Activated B cell treated with CpG ODN at 0.5 μM for 24 hours (primary cell): ENCODE data around the gene SELE. TPM values are rescaled to one million over a fixed set of nuclear protein-coding genes. Genes with fewer than 3 reads are reported as not detected.
A peak's percentile ranks its signal among the peaks of the same experiment; 100 is the strongest.

Experiments
- ATAC-seq: fragments of 200-7000 bp; cut with Tn5 transposase; one replicate; pipeline ENCODE4 v1.10.0; 2021; ENCODE audit warnings: low read depth, mild to moderate bottlenecking, moderate library complexity
- CTCF ChIA-PET: fragments of 350-600 bp; sonication (Branson Sonifier 250); formaldehyde crosslinking; loops from one replicate; lab custom pipeline; 2021; ENCODE audit warnings: antibody characterized with exemption; lab: Charles Lee
- POLR2A ChIA-PET: fragments of 350-600 bp; sonication (Branson Sonifier 250); formaldehyde crosslinking; loops from one replicate; lab custom pipeline; 2021; ENCODE audit warnings: antibody characterized with exemption; lab: Charles Lee
- DNase-seq: peaks from one replicate; pipeline ENCODE4 v3.0.0; 2022
- H3K27ac Mint-ChIP-seq: one replicate; pipeline ENCODE4 v1.8.0; 2020; ENCODE audit warnings: mixed read lengths
- H3K27me3 Mint-ChIP-seq: one replicate; pipeline ENCODE4 v1.8.0; 2021; ENCODE audit warnings: mixed read lengths
- H3K36me3 Mint-ChIP-seq: one replicate; pipeline ENCODE4 v1.8.0; 2021; ENCODE audit warnings: low read depth, mixed read lengths
- H3K4me1 Mint-ChIP-seq: one replicate; pipeline ENCODE4 v1.8.0; 2021; ENCODE audit warnings: mixed read lengths
- H3K4me3 Mint-ChIP-seq: one replicate; pipeline ENCODE4 v1.8.0; 2020; ENCODE audit warnings: mild to moderate bottlenecking, mixed read lengths
- H3K9me3 Mint-ChIP-seq: one replicate; pipeline ENCODE4 v1.8.0; 2020; ENCODE audit warnings: mixed read lengths
- CTCF ChIP-seq: fragments of 200-600 bp; IDR thresholded peaks from one replicate; pipeline ENCODE4 v1.8.0; 2022; ENCODE audit warnings: antibody characterized with exemption, mild to moderate bottlenecking
- intact Hi-C: fragments of 100-400 bp; cut with micrococcal nuclease; formaldehyde crosslinking; loops from one replicate; pipeline ENCODE4 v1.15.1; 2024
- total RNA-seq: library from RNA; stranded (reverse); gene quantifications from 2 replicates; pipeline ENCODE4 v1.2.3, GENCODE V29; 2022

SELE gene
- total RNA-seq, 1 donor from 2014 or later, result not detected

DNA sequence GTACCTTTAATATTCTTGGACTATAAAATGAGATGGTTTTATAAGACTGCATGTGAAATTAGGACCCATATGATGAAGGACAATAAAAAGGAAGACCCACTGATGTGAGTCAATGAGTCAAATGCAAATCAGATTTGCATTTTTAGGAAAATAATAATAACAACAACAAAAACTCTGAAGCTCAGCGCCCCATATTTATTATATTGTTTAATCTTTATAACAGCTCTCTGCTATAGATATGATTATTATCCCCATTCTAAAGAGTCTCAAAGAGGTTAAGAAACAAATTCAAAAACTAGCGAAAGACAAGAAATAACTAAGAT is 21.6 kb downstream of the SELE start:
- H3K4me3 Mint-ChIP-seq, result peak overlapping the region; percentile 90
- ChIA-PET CTCF (interaction anchor here (0.6 to 3.8 kb wide), 34 partner anchors 10 to 1108 kb away, joined by 3 to 312 read pairs (median 6); partner anchors contain the start of genes F5 and METTL18), POLR2A (interaction anchor here (0.8 to 6.5 kb wide), 13 partner anchors 10 to 226 kb away, joined by 3 to 54 read pairs (median 4); partner anchors contain the start of genes F5, METTL18 and SLC19A2)
- DNase-seq (no peak), ATAC-seq (no peak)
- peaks cover 3% of the 10 kb centered on the region for H3K9me3 Mint-ChIP-seq
- H3K27me3 Mint-ChIP-seq, result no peaks in the 10 kb centered on the region
- intact Hi-C loops, result loop anchor here (1.0 to 10.0 kb wide), 9 partner anchors 82 to 1367 kb away; partner anchors contain the start of genes BLZF1, METTL18, NME7 and SCYL3
- peaks cover 13% of the 10 kb centered on the region for H3K36me3 Mint-ChIP-seq
- peaks cover 36% of the 10 kb centered on the region for H3K4me1 Mint-ChIP-seq
- TF ChIP-seq CTCF, result no peak
- peak overlapping the region; percentile 97 for H3K27ac Mint-ChIP-seq

DNA sequence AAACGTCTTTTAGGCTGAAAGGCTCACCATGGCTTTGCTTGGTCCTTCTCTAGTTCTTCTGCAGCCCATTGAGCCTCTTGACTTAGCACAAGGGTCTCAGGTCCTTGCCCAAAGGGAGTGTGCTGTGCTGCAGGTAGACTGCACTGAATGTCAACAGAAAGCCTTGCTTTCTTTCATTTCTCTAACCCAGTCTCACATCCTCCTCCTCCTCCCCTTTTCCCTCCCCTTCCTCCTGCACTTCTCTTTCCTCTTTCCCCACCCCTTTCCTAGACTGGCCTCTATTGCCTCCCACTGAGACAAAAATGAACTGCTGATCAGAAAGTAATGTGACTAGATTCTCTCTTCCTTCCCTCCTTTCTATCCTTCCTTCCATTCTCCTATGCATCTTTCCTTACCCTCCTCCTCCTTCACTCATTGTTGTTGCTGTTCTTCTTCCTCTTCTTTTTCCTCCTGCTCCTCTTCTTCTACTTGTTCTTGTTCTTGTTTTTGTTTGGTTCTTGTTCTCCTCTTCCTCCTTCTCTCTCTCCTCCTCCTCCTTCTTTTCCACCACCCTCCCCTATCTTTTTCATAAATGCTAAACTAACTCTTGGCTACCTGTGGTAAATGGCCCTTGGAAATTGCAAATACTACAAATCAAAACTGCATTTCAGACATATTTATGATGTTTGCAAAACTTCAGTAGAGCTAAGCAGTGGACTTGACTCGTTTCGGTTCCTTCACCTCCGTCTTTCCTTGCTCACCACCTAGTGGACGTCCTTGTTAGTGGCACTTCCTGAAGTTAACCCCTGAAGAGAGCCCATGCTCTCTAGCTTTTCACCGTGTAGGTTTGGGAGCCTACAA is 22.2 kb downstream of the SELE start, which contains the start of gene SELL:
TSS of gene SELL (minus strand) at position 152 of the 840 bp plus-strand sequence. CDS start at position 30, 122 bp downstream.
- intact Hi-C loops, result loop anchor here (1.0 to 10.0 kb wide), 14 partner anchors 10 to 1367 kb away; partner anchors contain the start of genes BLZF1, F5, METTL18 and NME7
- Mint-ChIP-seq H3K36me3 (peaks cover 19% of the 10 kb centered on the region), H3K4me1 (peaks cover 41% of the 10 kb centered on the region), H3K4me3 (peak within 1 kb of the TSS; percentile 90), H3K9me3 (peaks cover 3% of the 10 kb centered on the region), H3K27ac (peak within 1 kb of the TSS; percentile 97), H3K27me3 (no peaks in the 10 kb centered on the region)
- TF ChIP-seq CTCF, result peak; percentile 77
- POLR2A ChIA-PET, result interaction anchor here (0.8 to 6.5 kb wide), 13 partner anchors 9 to 226 kb away, joined by 3 to 54 read pairs (median 4); partner anchors contain the start of genes F5, METTL18 and SLC19A2
- DNase-seq (no peak), ATAC-seq (peak; percentile 78)
- CTCF ChIA-PET, result interaction anchor here (0.6 to 3.8 kb wide), 34 partner anchors 10 to 183 kb away, joined by 3 to 312 read pairs (median 6); partner anchors contain the start of genes F5 and METTL18

DNA sequence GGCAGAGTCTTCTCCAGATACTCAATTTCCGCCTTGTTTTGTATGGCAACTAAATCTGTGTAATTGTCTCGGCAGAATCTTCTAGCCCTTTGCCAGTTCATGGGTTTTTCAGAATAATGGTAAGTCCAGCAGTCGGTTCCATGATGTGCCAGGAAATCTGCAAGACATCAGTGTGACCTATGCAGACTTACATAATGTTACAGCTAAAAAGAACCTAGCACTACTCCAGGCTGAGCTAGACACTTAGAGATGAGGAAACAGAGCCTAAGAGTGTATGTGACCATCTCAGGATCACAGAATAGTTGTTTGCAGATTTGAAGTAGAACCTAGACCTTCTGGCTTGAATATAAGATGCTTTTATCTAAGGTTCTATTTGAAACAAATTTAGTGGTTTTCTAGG is 25.2 kb downstream of the SELE start:
- Mint-ChIP-seq H3K9me3 (peaks cover 2% of the 10 kb centered on the region), H3K4me3 (peak overlapping the region; percentile 90), H3K36me3 (peaks cover 50% of the 10 kb centered on the region), H3K27me3 (no peaks in the 10 kb centered on the region), H3K4me1 (peaks cover 72% of the 10 kb centered on the region), H3K27ac (peak overlapping the region; percentile 97)
- POLR2A ChIA-PET, result interaction anchor here (1.6 to 6.5 kb wide), 6 partner anchors 8 to 185 kb away, joined by 3 to 57 read pairs (median 27); no protein-coding TSS in a partner anchor
- CTCF ChIA-PET, result interaction anchor here (1.4 to 7.1 kb wide), 4 partner anchors 9 to 105 kb away, joined by 6 to 118 read pairs (median 13); no protein-coding TSS in a partner anchor
- ATAC-seq (peak; percentile 16), DNase-seq (no peak)
- no peak for TF ChIP-seq CTCF
- intact Hi-C loops, result loop anchor here (1.0 to 10.0 kb wide), 3 partner anchors 9 to 1774 kb away; partner anchors contain the start of genes DCAF6, MPC2 and SFT2D2

GRCh38 chr1:169707912-169708604 is 25.8 kb downstream of the SELE start:
- Mint-ChIP-seq H3K27ac (peak overlapping the region; percentile 97), H3K36me3 (peaks cover 55% of the 10 kb centered on the region), H3K4me1 (peaks cover 78% of the 10 kb centered on the region), H3K27me3 (no peaks in the 10 kb centered on the region), H3K4me3 (peak overlapping the region; percentile 90), H3K9me3 (no peaks in the 10 kb centered on the region)
- intact Hi-C loops, result loop anchor here (1.0 to 10.0 kb wide), 3 partner anchors 9 to 1773 kb away; partner anchors contain the start of genes DCAF6, MPC2 and SFT2D2
- POLR2A ChIA-PET, result interaction anchor here (1.6 to 6.5 kb wide), 6 partner anchors 8 to 185 kb away, joined by 3 to 57 read pairs (median 27); no protein-coding TSS in a partner anchor
- ATAC-seq, result peak; percentile 7
- no peak for DNase-seq
- CTCF ChIA-PET, result interaction anchor here (1.2 to 7.1 kb wide), 5 partner anchors 9 to 105 kb away, joined by 4 to 118 read pairs (median 9); no protein-coding TSS in a partner anchor
- TF ChIP-seq CTCF, result no peak
